GM12878 (cell line): ENCODE results near the gene PAX5. TPM values are rescaled to one million over a fixed set of nuclear protein-coding genes. Genes with fewer than 3 reads are reported as not detected.

Experiments used
- ATAC-seq: fragments of 200-7000 bp; cut with Tn5 transposase; 3 replicates; pipeline ENCODE4 v1.9.1; 2020; ENCODE audit warnings: mild to moderate bottlenecking, moderate library complexity
- BruUV-seq: library from RNA; stranded (reverse); fragments of 400-500 nt; replicated peaks from 2 replicates; lab custom pipeline; 2021; lab: Mats Ljungman, UMichigan
- CTCF ChIA-PET: fragments of 300-600 bp; sonication (Branson Sonifier 250); formaldehyde crosslinking; extraction: SDS; loops from one replicate; lab custom pipeline; 2021; ENCODE audit warnings: inconsistent platforms; lab: Yijun Ruan, JAX
- POLR2A ChIA-PET: fragments of 350-600 bp; formaldehyde crosslinking; extraction: SDS; loops from one replicate; lab custom pipeline; 2021; ENCODE audit warnings: inconsistent platforms; lab: Charles Lee
- RAD21 ChIA-PET: fragments of 300-600 bp; sonication (Branson Sonifier 250); formaldehyde crosslinking; loops from one replicate; lab custom pipeline; 2023; ENCODE audit warnings: antibody characterized with exemption; ENCODE audit not compliant: unreplicated experiment; lab: Charles Lee
- SMC1A ChIA-PET: fragments of 300-600 bp; sonication (Branson Sonifier 250); formaldehyde crosslinking; loops from one replicate; lab custom pipeline; 2023; ENCODE audit not compliant: unreplicated experiment, uncharacterized antibody; lab: Charles Lee
- DNase-seq: peaks from one replicate; pipeline ENCODE4 v3.0.0-alpha.2; 2011; ENCODE audit warnings: low read depth, low spot score
- FAIRE-seq: peaks from 3 replicates; lab custom pipeline; 2011; peaks lifted over from hg19 to GRCh38; lab: Jason Lieb, UNC
- H2AFZ ChIP-seq: 2 replicates; pipeline ENCODE4 v1.6.0; 2011; ENCODE audit warnings: low read depth, low read length, control low read depth; ENCODE audit not compliant: control insufficient read depth
- H3K27ac ChIP-seq: 2 replicates; pipeline ENCODE4 v1.5.1; 2011; ENCODE audit warnings: control low read depth; ENCODE audit not compliant: control insufficient read depth, insufficient read depth
- H3K27me3 ChIP-seq, 2 experiments: replicated peaks in 1 of 2; 2 replicates each; pipeline versions ENCODE4 v1.6.0 to v1.6.1; 2011; ENCODE audit warnings: low read length in 1 of 2; ENCODE audit not compliant: control insufficient read depth in 2 of 2, insufficient read depth in 2 of 2
- H3K36me3 ChIP-seq, 2 experiments: 2 replicates each; pipeline ENCODE4 v1.5.1; 2011; ENCODE audit warnings: low read length in 1 of 2; ENCODE audit not compliant: control insufficient read depth in 2 of 2, insufficient read depth in 2 of 2
- H3K4me1 ChIP-seq: 2 replicates; pipeline ENCODE4 v1.6.1; 2011; ENCODE audit warnings: mild to moderate bottlenecking, low read length, moderate library complexity, mixed read lengths; ENCODE audit not compliant: control insufficient read depth, insufficient read depth
- H3K4me2 ChIP-seq: 2 replicates; pipeline ENCODE4 v1.6.0; 2011; ENCODE audit warnings: control low read depth; ENCODE audit not compliant: control insufficient read depth, insufficient read depth
- H3K4me3 ChIP-seq: fragments of 200-600 bp; sonication (generic); 2 replicates; pipeline ENCODE4 v1.5.1; 2016
- H3K79me2 ChIP-seq: 2 replicates; pipeline ENCODE4 v1.6.0; 2011; ENCODE audit warnings: low read length; ENCODE audit not compliant: control insufficient read depth, insufficient read depth
- H3K9ac ChIP-seq: 2 replicates; pipeline ENCODE4 v1.8.0; 2011; ENCODE audit warnings: low read length, control low read depth, mixed read lengths; ENCODE audit not compliant: control insufficient read depth, insufficient read depth
- H3K9me3 ChIP-seq: replicated peaks from 3 replicates; pipeline ENCODE4 v1.5.1; 2011; ENCODE audit warnings: mild to moderate bottlenecking, low read length; ENCODE audit not compliant: control insufficient read depth, insufficient read depth
- H4K20me1 ChIP-seq: 2 replicates; pipeline ENCODE4 v1.6.0; 2011; ENCODE audit not compliant: control insufficient read depth, insufficient read depth
- DPF2 ChIP-seq: fragments of 450-650 bp; IDR thresholded peaks from 2 replicates; pipeline ENCODE4 v1.6.1; 2017; ENCODE audit warnings: mild to moderate bottlenecking
- EGR1 ChIP-seq, 2 experiments: IDR thresholded peaks; 1 replicate in 1 of 2; 2 replicates in 1 of 2; pipeline ENCODE4 v1.6.1; 2011 to 2012; ENCODE audit warnings: low read depth in 2 of 2, low read length in 2 of 2, borderline replicate concordance in 1 of 2, mild to moderate bottlenecking in 1 of 2, moderate library complexity in 1 of 2
- FOXK2 ChIP-seq: fragments of 450-650 bp; IDR thresholded peaks from 2 replicates; pipeline ENCODE4 v1.6.1; 2017; ENCODE audit warnings: mild to moderate bottlenecking, moderate library complexity
- IKZF2 ChIP-seq, 2 experiments: fragments of 450-650 bp; IDR thresholded peaks; 2 replicates each; pipeline ENCODE4 v1.6.1; 2017; ENCODE audit warnings: mild to moderate bottlenecking in 2 of 2, moderate library complexity in 2 of 2
- NFYB ChIP-seq: IDR thresholded peaks from 2 replicates; pipeline ENCODE4 v1.6.1; 2011; ENCODE audit warnings: low read depth, mild to moderate bottlenecking, low read length, improper control_type of control experiment, moderate library complexity; ENCODE audit not compliant: insufficient read depth
- PAX8 ChIP-seq: fragments of 450-650 bp; IDR thresholded peaks from 2 replicates; pipeline ENCODE4 v1.6.1; 2017; ENCODE audit warnings: mild to moderate bottlenecking, moderate library complexity
- PML ChIP-seq: IDR thresholded peaks from 2 replicates; pipeline ENCODE4 v1.6.1; 2012; ENCODE audit warnings: low read length, inconsistent platforms
- SMC3 ChIP-seq: IDR thresholded peaks from 2 replicates; pipeline ENCODE4 v1.6.1; 2011; ENCODE audit warnings: low read length, improper control_type of control experiment, borderline replicate concordance
- TARDBP ChIP-seq: IDR thresholded peaks from 2 replicates; pipeline ENCODE4 v1.6.1; 2016; ENCODE audit warnings: borderline replicate concordance
- YBX1 ChIP-seq: fragments of 450-650 bp; IDR thresholded peaks from 2 replicates; pipeline ENCODE4 v1.6.1; 2016; ENCODE audit warnings: antibody characterized with exemption
- ZBTB33 ChIP-seq: fragments of 450-650 bp; IDR thresholded peaks from 2 replicates; pipeline ENCODE4 v1.6.1; 2017; ENCODE audit warnings: mild to moderate bottlenecking
- ZNF207 ChIP-seq: fragments of 450-650 bp; IDR thresholded peaks from 2 replicates; pipeline ENCODE4 v1.6.1; 2014; ENCODE audit warnings: antibody characterized with exemption, mild to moderate bottlenecking, borderline replicate concordance
- ZNF274 ChIP-seq: IDR thresholded peaks from one replicate; pipeline ENCODE4 v1.8.0; 2011; ENCODE audit not compliant: insufficient read length, insufficient read depth
- ZNF622 ChIP-seq: fragments of 450-650 bp; IDR thresholded peaks from 2 replicates; pipeline ENCODE4 v1.6.1; 2017; ENCODE audit warnings: mild to moderate bottlenecking, inconsistent platforms
- WGBS: methylation state at CpG from one replicate; pipeline ENCODE4 v1.1.6; 2016; ENCODE audit warnings: low lambda C conversion rate; ENCODE audit not compliant: insufficient replicate concordance, insufficient coverage; ENCODE audit errors: missing lambda C conversion rate; 5-methylcytosine and 5-hydroxymethylcytosine counted together
- in situ Hi-C: fragments of 300-500 bp; cut with MboI; formaldehyde crosslinking; loops from 9 replicates; pipeline ENCODE4 v1.14.3; 2018; ENCODE audit warnings: mixed read lengths
- intact Hi-C: fragments of 100-400 bp; cut with micrococcal nuclease; formaldehyde crosslinking; loops from one replicate; pipeline ENCODE4 v1.14.2; 2022; ENCODE audit not compliant: unreplicated experiment
- polyA plus RNA-seq, 11 experiments: library from polyadenylated mRNA; depleted of rRNA in 4 of 11; unstranded in 6 of 11; stranded (reverse) in 5 of 11; fragments of >200 nt; fragmentation: Nextera tagmentation in 4 of 11; fragmentation: Illumina TruSeq in 1 of 11; extraction: Ambion mirVana in 4 of 11; extraction: Trizol in 1 of 11; gene quantifications; 1 replicate in 1 of 11; 2 replicates in 10 of 11; pipeline versions ENCODE4 v1.2.1 to v1.2.3, GENCODE V29; 2011 to 2016; ENCODE audit warnings: inconsistent platforms in 2 of 11, missing spikeins in 2 of 11, low read depth in 1 of 11
- total RNA-seq, 4 experiments: library from RNA; depleted of rRNA in 3 of 4; stranded (reverse); fragments of >200 nt in 3 of 4; fragmentation: Illumina TruSeq in 1 of 4; extraction: Trizol in 1 of 4; gene quantifications; 2 replicates each; pipeline versions ENCODE4 v1.2.1 to v1.2.3, GENCODE V29; 2013 to 2021
- TF ChIP-seq, protein P1 (sequence below): fragments of 450-650 bp; IDR thresholded peaks from 2 replicates; pipeline ENCODE4 v1.6.1; 2016; ENCODE audit warnings: mild to moderate bottlenecking

The PAX5 gene
- total and polyA plus RNA-seq, 10 of the 15 experiments (the other 5 are each of a cell fraction or from before 2014, with no cell fraction given) = 2.2 to 123 (median 31.9) TPM

DNA sequence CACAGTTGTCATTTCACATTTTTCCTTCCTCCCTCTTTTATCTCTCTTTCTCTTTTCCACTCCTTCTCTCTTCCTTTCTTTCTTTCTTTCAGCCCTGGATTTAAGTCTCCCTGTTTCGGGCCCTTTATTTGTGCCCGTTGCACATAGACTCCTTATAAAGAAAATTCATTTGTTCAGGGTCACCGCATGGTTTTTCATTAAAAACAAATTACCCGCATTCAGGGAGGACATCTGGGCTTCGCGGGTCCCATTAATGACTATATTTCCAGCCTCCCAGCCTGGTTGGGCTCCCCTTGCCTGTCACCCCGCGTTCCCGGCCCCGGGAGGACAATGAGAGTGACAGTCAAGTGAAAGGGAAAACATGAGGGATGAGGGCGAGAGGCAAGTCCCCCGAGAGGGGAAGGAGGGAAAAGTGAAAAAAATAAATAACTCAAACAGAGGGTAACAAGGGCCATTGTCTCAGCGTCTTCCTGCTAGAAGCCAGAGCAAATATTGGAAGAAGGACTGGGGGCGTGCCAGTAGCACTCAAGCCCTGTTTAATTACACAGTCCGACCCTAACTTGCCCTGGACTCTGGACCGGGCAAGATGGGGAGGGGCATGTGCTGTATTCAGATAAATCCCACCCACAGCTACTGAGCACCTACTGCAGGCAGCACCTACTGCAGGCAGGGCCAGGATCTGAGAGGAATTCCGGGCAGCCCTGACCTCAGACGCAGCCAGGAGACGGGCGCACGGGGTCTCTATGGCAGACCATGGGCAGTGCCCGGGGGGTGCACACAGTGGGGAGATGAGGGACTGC lies 166.2 kb downstream of the PAX5 start (continued):
- TF ChIP-seq, protein P1, sequence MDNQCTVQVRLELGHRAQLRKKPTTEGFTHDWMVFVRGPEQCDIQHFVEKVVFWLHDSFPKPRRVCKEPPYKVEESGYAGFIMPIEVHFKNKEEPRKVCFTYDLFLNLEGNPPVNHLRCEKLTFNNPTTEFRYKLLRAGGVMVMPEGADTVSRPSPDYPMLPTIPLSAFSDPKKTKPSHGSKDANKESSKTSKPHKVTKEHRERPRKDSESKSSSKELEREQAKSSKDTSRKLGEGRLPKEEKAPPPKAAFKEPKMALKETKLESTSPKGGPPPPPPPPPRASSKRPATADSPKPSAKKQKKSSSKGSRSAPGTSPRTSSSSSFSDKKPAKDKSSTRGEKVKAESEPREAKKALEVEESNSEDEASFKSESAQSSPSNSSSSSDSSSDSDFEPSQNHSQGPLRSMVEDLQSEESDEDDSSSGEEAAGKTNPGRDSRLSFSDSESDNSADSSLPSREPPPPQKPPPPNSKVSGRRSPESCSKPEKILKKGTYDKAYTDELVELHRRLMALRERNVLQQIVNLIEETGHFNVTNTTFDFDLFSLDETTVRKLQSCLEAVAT = no peak
- no peak for TF ChIP-seq YBX1
- TF ChIP-seq DPF2 = no peak

GRCh38 chr9:36867241-36867640 lies 166.8 kb downstream of the PAX5 start:
- peaks cover 26 to 47% of the 10 kb centered on the region in 2 experiments for H3K36me3 ChIP-seq
- in situ Hi-C loops (no loop called here), intact Hi-C loops (no loop called here)
- H3K4me2 ChIP-seq = no peak overlapping the region
- no peak for TF ChIP-seq IKZF2 (IDR thresholded peaks at IDR 0.05)
- no peak for TF ChIP-seq PML
- TF ChIP-seq ZNF274 = no peak
- no peak for TF ChIP-seq NFYB
- TF ChIP-seq EGR1 (IDR thresholded peaks at IDR 0.05; ENCODE audit: borderline replicate concordance in 1 of 2, low read depth in 2 of 2, low read length in 2 of 2) = no peak
- TF ChIP-seq ZNF207 = no peak
- no peak for TF ChIP-seq ZNF622
- TF ChIP-seq FOXK2 = no peak
- no peak for TF ChIP-seq PAX8
- no peak for TF ChIP-seq SMC3
- TF ChIP-seq ZBTB33 = no peak
- no peak for TF ChIP-seq TARDBP
- H2AFZ ChIP-seq = no peak overlapping the region
- no peak overlapping the region for H3K27ac ChIP-seq
- no peaks in the 10 kb centered on the region for H3K9me3 ChIP-seq
- TSS peak; percentile 13 for BruUV-seq
- RAD21 ChIA-PET = no interaction called here
- no peaks in the 10 kb centered on the region for H3K4me1 ChIP-seq
- POLR2A ChIA-PET = no interaction called here
- no peak overlapping the region for H3K4me3 ChIP-seq
- FAIRE-seq = no peak
- no peaks in the 10 kb centered on the region for H4K20me1 ChIP-seq
- no peak for ATAC-seq
- H3K27me3 ChIP-seq = no peaks in the 10 kb centered on the region
- CTCF ChIA-PET = no interaction called here
- 92% methylated on average over 8 of the region's 8 CpGs for WGBS
- DNase-seq = no peak
- H3K9ac ChIP-seq = no peak overlapping the region
- SMC1A ChIA-PET = interaction anchor here (1.2 kb wide), 1 partner anchor 456 kb away, joined by 4 read pairs; no protein-coding TSS in a partner anchor
- no peaks in the 10 kb centered on the region; the same call in none of the 2 replicates for H3K79me2 ChIP-seq
